Activated T-helper 2 cell treated with anti-CD3 and anti-CD28 coated beads, Interferon-gamma antibody, Interleukin-2, Interleukin-4, amounts not matched to agents 10 μg/mL and 5 μg/mL and 100 μg/mL, durations not matched to agents 14 hours and 24 hours and 36 hours (primary cell): ENCODE measurements around the gene EPHA3. TPM values are rescaled to one million over a fixed set of nuclear protein-coding genes. Genes with fewer than 3 reads are reported as not detected.

Experiments
- DNase-seq: peaks from one replicate; pipeline ENCODE4 v3.0.0; 2021; ENCODE audit warnings: low spot score
- H3K27ac Mint-ChIP-seq: one replicate; pipeline ENCODE4 v1.8.0; 2021; ENCODE audit warnings: mixed read lengths
- H3K27me3 Mint-ChIP-seq: one replicate; pipeline ENCODE4 v1.8.0; 2021; ENCODE audit warnings: low read depth, mixed read lengths
- H3K36me3 Mint-ChIP-seq: one replicate; pipeline ENCODE4 v1.8.0; 2021; ENCODE audit warnings: low read depth, mixed read lengths
- H3K4me1 Mint-ChIP-seq: one replicate; pipeline ENCODE4 v1.8.0; 2021; ENCODE audit warnings: low read depth, mixed read lengths
- H3K4me3 Mint-ChIP-seq: one replicate; pipeline ENCODE4 v1.8.0; 2021; ENCODE audit warnings: low read depth, mild to moderate bottlenecking, moderate library complexity, mixed read lengths
- H3K9me3 Mint-ChIP-seq: one replicate; pipeline ENCODE4 v1.8.0; 2021; ENCODE audit warnings: mixed read lengths
- intact Hi-C: fragments of 100-400 bp; cut with micrococcal nuclease; formaldehyde crosslinking; loops from one replicate; pipeline ENCODE4 v1.15.1; 2023
- total RNA-seq: library from RNA; stranded (reverse); gene quantifications from 2 replicates; pipeline ENCODE4 v1.2.3, GENCODE V29; 2022

The EPHA3 gene
- total RNA-seq, 1 donor from 2014 or later = not detected

GRCh38 chr3:89364314-89364713, 256.9 kb downstream of the EPHA3 start:
- Mint-ChIP-seq H3K27me3 (no peaks in the 10 kb centered on the region), H3K4me1 (no peaks in the 10 kb centered on the region), H3K9me3 (peaks cover 39% of the 10 kb centered on the region), H3K4me3 (no peak overlapping the region), H3K36me3 (no peaks in the 10 kb centered on the region), H3K27ac (no peak overlapping the region)
- intact Hi-C loops = no loop called here
- no peak for DNase-seq

GRCh38 chr3:89367166-89367565, 259.7 kb downstream of the EPHA3 start:
- H3K9me3 Mint-ChIP-seq = peaks cover 46% of the 10 kb centered on the region
- no peak overlapping the region for H3K4me3 Mint-ChIP-seq
- H3K27ac Mint-ChIP-seq = no peak overlapping the region
- intact Hi-C loops = no loop called here
- H3K36me3 Mint-ChIP-seq = no peaks in the 10 kb centered on the region
- no peaks in the 10 kb centered on the region for H3K27me3 Mint-ChIP-seq
- no peaks in the 10 kb centered on the region for H3K4me1 Mint-ChIP-seq
- DNase-seq = no peak

GRCh38 chr3:89368846-89369245, 261.4 kb downstream of the EPHA3 start:
- H3K4me1 Mint-ChIP-seq = no peaks in the 10 kb centered on the region
- no peak overlapping the region for H3K27ac Mint-ChIP-seq
- DNase-seq = no peak
- peaks cover 46% of the 10 kb centered on the region for H3K9me3 Mint-ChIP-seq
- no peaks in the 10 kb centered on the region for H3K36me3 Mint-ChIP-seq
- intact Hi-C loops = no loop called here
- no peaks in the 10 kb centered on the region for H3K27me3 Mint-ChIP-seq
- no peak overlapping the region for H3K4me3 Mint-ChIP-seq

- DNase-seq = no peak
- Mint-ChIP-seq H3K4me3 (no peak overlapping the region), H3K27me3 (no peaks in the 10 kb centered on the region), H3K9me3 (peaks cover 38% of the 10 kb centered on the region), H3K36me3 (no peaks in the 10 kb centered on the region), H3K27ac (no peak overlapping the region), H3K4me1 (no peaks in the 10 kb centered on the region)
- intact Hi-C loops = no loop called here
These were observed 265.0 kb downstream of the EPHA3 start for GRCh38 chr3:89372456-89372855.

- H3K36me3 Mint-ChIP-seq = no peaks in the 10 kb centered on the region
- no peaks in the 10 kb centered on the region for H3K27me3 Mint-ChIP-seq
- H3K27ac Mint-ChIP-seq = no peak overlapping the region
- intact Hi-C loops = no loop called here
- H3K4me3 Mint-ChIP-seq = no peak overlapping the region
- DNase-seq = no peak
- H3K9me3 Mint-ChIP-seq = peaks cover 34% of the 10 kb centered on the region
- H3K4me1 Mint-ChIP-seq = no peaks in the 10 kb centered on the region
These were observed 266.0 kb downstream of the EPHA3 start for GRCh38 chr3:89373434-89373833.

GRCh38 chr3:89375451-89375850, 268.0 kb downstream of the EPHA3 start:
- no peaks in the 10 kb centered on the region for H3K4me1 Mint-ChIP-seq
- intact Hi-C loops = no loop called here
- no peak overlapping the region for H3K27ac Mint-ChIP-seq
- no peaks in the 10 kb centered on the region for H3K36me3 Mint-ChIP-seq
- no peaks in the 10 kb centered on the region for H3K27me3 Mint-ChIP-seq
- peaks cover 33% of the 10 kb centered on the region for H3K9me3 Mint-ChIP-seq
- DNase-seq = no peak
- no peak overlapping the region for H3K4me3 Mint-ChIP-seq

GRCh38 chr3:89380016-89380415, 272.6 kb downstream of the EPHA3 start:
- DNase-seq = no peak
- Mint-ChIP-seq H3K9me3 (peaks cover 38% of the 10 kb centered on the region), H3K4me3 (no peak overlapping the region), H3K27ac (no peak overlapping the region), H3K27me3 (no peaks in the 10 kb centered on the region), H3K36me3 (no peaks in the 10 kb centered on the region), H3K4me1 (no peaks in the 10 kb centered on the region)
- intact Hi-C loops = no loop called here

GRCh38 chr3:89392991-89393390, 285.6 kb downstream of the EPHA3 start:
- Mint-ChIP-seq H3K4me1 (no peaks in the 10 kb centered on the region), H3K36me3 (no peaks in the 10 kb centered on the region), H3K27ac (no peak overlapping the region), H3K4me3 (no peak overlapping the region), H3K27me3 (no peaks in the 10 kb centered on the region), H3K9me3 (peaks cover 25% of the 10 kb centered on the region)
- DNase-seq = no peak
- intact Hi-C loops = no loop called here

GRCh38 chr3:89395456-89395855, 288.0 kb downstream of the EPHA3 start:
- peaks cover 9% of the 10 kb centered on the region for H3K9me3 Mint-ChIP-seq
- H3K4me1 Mint-ChIP-seq = no peaks in the 10 kb centered on the region
- intact Hi-C loops = no loop called here
- DNase-seq = no peak
- H3K36me3 Mint-ChIP-seq = no peaks in the 10 kb centered on the region
- no peak overlapping the region for H3K27ac Mint-ChIP-seq
- no peaks in the 10 kb centered on the region for H3K27me3 Mint-ChIP-seq
- H3K4me3 Mint-ChIP-seq = no peak overlapping the region

GRCh38 chr3:89395996-89396395, 288.6 kb downstream of the EPHA3 start:
- H3K27ac Mint-ChIP-seq = no peak overlapping the region
- intact Hi-C loops = no loop called here
- DNase-seq = no peak
- no peaks in the 10 kb centered on the region for H3K27me3 Mint-ChIP-seq
- no peak overlapping the region for H3K4me3 Mint-ChIP-seq
- H3K9me3 Mint-ChIP-seq = peaks cover 9% of the 10 kb centered on the region
- H3K4me1 Mint-ChIP-seq = no peaks in the 10 kb centered on the region
- no peaks in the 10 kb centered on the region for H3K36me3 Mint-ChIP-seq

GRCh38 chr3:89402051-89402450, 294.6 kb downstream of the EPHA3 start:
- no peaks in the 10 kb centered on the region for H3K4me1 Mint-ChIP-seq
- intact Hi-C loops = no loop called here
- H3K27ac Mint-ChIP-seq = no peak overlapping the region
- H3K36me3 Mint-ChIP-seq = no peaks in the 10 kb centered on the region
- no peaks in the 10 kb centered on the region for H3K27me3 Mint-ChIP-seq
- peaks cover 13% of the 10 kb centered on the region for H3K9me3 Mint-ChIP-seq
- DNase-seq = no peak
- no peak overlapping the region for H3K4me3 Mint-ChIP-seq

- Mint-ChIP-seq H3K27me3 (no peaks in the 10 kb centered on the region), H3K4me3 (no peak overlapping the region), H3K27ac (no peak overlapping the region), H3K36me3 (no peaks in the 10 kb centered on the region), H3K9me3 (peaks cover 13% of the 10 kb centered on the region), H3K4me1 (no peaks in the 10 kb centered on the region)
- intact Hi-C loops = no loop called here
- no peak for DNase-seq
These were observed 297.8 kb downstream of the EPHA3 start for GRCh38 chr3:89405176-89405575.

GRCh38 chr3:89405593-89405992, 298.2 kb downstream of the EPHA3 start:
- Mint-ChIP-seq H3K4me1 (no peaks in the 10 kb centered on the region), H3K4me3 (no peak overlapping the region), H3K9me3 (peaks cover 13% of the 10 kb centered on the region), H3K27me3 (no peaks in the 10 kb centered on the region), H3K36me3 (no peaks in the 10 kb centered on the region), H3K27ac (no peak overlapping the region)
- DNase-seq = no peak
- intact Hi-C loops = no loop called here

GRCh38 chr3:89411201-89411600, 303.8 kb downstream of the EPHA3 start:
- intact Hi-C loops = no loop called here
- H3K27ac Mint-ChIP-seq = no peak overlapping the region
- H3K36me3 Mint-ChIP-seq = no peaks in the 10 kb centered on the region
- no peak for DNase-seq
- peaks cover 7% of the 10 kb centered on the region for H3K9me3 Mint-ChIP-seq
- no peaks in the 10 kb centered on the region for H3K27me3 Mint-ChIP-seq
- no peak overlapping the region for H3K4me3 Mint-ChIP-seq
- H3K4me1 Mint-ChIP-seq = no peaks in the 10 kb centered on the region
